NT2/D1 (cell line): ENCODE measurements around the gene CCDC152.

Experiments
- DNase-seq: peaks from one replicate; pipeline ENCODE4 v3.0.0-alpha.2; 2011; ENCODE audit warnings: low read depth, low spot score
- H3K27me3 ChIP-seq: 2 replicates; pipeline ENCODE4 v1.6.0; 2011; ENCODE audit warnings: mild to moderate bottlenecking; ENCODE audit not compliant: insufficient read length, insufficient read depth
- H3K36me3 ChIP-seq: 2 replicates; pipeline ENCODE4 v1.6.1; 2011; ENCODE audit warnings: mild to moderate bottlenecking, low read length, mixed read lengths; ENCODE audit not compliant: insufficient read depth, insufficient read length
- H3K4me1 ChIP-seq: 2 replicates; pipeline ENCODE4 v1.5.1; 2011; ENCODE audit not compliant: insufficient read depth, insufficient read length
- H3K4me3 ChIP-seq: 2 replicates; pipeline ENCODE4 v1.5.1; 2011; ENCODE audit warnings: low read depth; ENCODE audit not compliant: insufficient read length
- H3K9ac ChIP-seq: 2 replicates; pipeline ENCODE4 v1.6.0; 2011; ENCODE audit warnings: low read depth; ENCODE audit not compliant: insufficient read length
- H3K9me3 ChIP-seq: 2 replicates; pipeline ENCODE4 v1.5.1; 2011; ENCODE audit warnings: mild to moderate bottlenecking, low read length; ENCODE audit not compliant: insufficient read depth
- SUZ12 ChIP-seq: IDR thresholded peaks from 2 replicates; pipeline ENCODE4 v1.6.1; 2011; ENCODE audit not compliant: insufficient read length, insufficient read depth; ENCODE audit errors: extremely low read depth
- YY1 ChIP-seq: IDR thresholded peaks from 2 replicates; pipeline ENCODE4 v1.6.1; 2011; ENCODE audit not compliant: insufficient read length, insufficient read depth
- ZNF274 ChIP-seq: IDR thresholded peaks from 2 replicates; pipeline ENCODE4 v1.6.1; 2011; ENCODE audit warnings: mild to moderate bottlenecking, low read depth, low read length

Gene CCDC152

DNA sequence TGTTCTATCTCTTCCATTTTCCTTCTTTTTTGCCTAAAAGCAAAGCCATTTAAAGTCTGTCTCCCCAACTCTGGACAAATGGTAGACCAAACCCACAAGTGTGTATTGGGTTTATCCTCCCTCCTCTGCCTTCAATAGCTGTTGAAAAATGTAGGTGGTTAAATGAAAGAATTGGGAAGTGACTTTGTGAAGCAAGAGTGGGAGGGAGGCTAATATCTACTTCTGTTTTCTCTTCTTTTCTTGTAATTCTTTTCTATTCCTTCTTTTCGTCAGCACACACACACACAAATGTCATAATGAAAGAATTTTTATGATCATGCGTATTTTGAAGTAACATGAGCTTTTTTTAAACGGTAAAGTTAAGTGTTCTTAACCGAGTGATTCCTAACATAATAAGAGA, 3.8 kb downstream of the CCDC152 start:
- Histone ChIP-seq H3K4me3 (no peak overlapping the region), H3K9ac (no peak overlapping the region), H3K9me3 (no peaks in the 10 kb centered on the region), H3K36me3 (no peaks in the 10 kb centered on the region), H3K4me1 (no peaks in the 10 kb centered on the region), H3K27me3 (no peaks in the 10 kb centered on the region)
- TF ChIP-seq SUZ12 (no peak), YY1 (no peak), ZNF274 (no peak)
- no peak for DNase-seq

DNA sequence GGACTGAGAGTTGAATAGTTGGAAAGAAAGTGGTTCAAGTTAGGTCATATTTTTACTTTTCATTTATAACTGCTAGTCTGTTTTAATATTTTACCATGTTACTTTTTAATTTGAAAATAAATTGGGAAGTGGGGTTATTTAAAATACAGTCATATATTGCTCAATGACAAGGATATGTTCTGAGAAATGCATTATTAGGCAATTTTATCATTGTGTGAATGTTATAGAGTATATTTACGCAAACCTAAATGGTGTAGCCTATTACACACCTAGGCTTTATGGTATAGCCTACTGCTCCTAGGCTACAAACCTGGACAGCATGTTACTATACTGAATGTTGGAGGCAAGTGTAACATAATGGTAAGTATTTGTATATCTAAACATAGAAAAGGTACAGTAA, 5.2 kb downstream of the CCDC152 start:
- no peak for DNase-seq
- Histone ChIP-seq H3K9ac (no peak overlapping the region), H3K27me3 (no peaks in the 10 kb centered on the region), H3K4me1 (no peaks in the 10 kb centered on the region), H3K4me3 (no peak overlapping the region), H3K36me3 (no peaks in the 10 kb centered on the region), H3K9me3 (no peaks in the 10 kb centered on the region)
- no peak for TF ChIP-seq SUZ12
- TF ChIP-seq ZNF274, result no peak
- TF ChIP-seq YY1, result no peak

DNA sequence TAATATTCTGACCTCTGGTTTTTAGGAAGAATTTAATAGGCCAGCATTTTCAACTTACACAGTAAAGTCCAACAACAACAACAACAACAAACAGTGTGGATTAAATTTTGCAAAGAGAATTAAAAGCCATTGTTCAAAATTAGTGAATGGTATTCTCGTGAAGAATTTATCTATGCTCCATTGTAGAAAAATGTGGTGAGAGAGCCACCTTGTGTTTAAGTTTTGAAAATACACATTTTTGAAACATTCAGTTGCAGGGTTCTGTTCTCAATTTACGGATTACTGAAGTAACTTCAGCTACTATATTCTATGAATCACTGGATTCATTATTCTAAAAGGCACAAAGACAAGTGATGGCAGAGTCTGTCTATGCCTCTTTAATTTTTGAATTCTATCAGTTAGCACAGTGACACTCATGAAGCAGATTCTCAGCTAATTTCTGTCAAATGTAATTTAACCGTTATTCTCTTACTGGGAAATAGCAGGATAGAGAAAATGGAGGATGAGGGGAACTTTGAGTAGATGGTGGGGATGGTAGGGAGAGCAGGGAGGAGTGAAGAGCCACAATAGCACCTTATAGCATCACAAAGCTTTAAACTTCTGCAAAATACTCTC, 11.0 kb downstream of the CCDC152 start:
- Histone ChIP-seq H3K9me3 (no peaks in the 10 kb centered on the region), H3K36me3 (no peaks in the 10 kb centered on the region), H3K4me3 (no peak overlapping the region), H3K9ac (no peak overlapping the region), H3K4me1 (no peaks in the 10 kb centered on the region), H3K27me3 (no peaks in the 10 kb centered on the region)
- no peak for DNase-seq
- no peak for TF ChIP-seq YY1
- TF ChIP-seq ZNF274, result no peak

DNA sequence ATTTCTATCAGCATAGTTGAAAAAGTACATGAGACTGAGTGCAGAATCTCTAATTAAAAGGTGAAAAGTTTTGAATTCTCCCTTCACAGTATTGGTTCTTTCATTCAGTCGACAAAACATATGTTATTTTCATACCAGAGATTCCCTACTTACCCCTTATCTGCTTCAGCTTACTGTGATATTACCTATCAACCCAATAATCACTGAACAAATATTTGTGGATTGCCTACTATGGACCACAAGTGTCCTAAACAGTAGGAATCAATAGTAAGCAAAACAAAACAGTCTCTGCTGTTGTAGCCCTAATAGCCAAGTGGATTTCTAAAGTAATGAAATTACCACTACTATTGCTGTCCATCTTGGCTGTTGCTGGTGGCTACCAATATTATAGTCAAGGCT, 11.5 kb downstream of the CCDC152 start:
- H3K4me1 ChIP-seq, result no peaks in the 10 kb centered on the region
- TF ChIP-seq YY1 (no peak), ZNF274 (no peak), SUZ12 (no peak)
- DNase-seq, result no peak
- no peak overlapping the region for H3K9ac ChIP-seq
- no peaks in the 10 kb centered on the region for H3K9me3 ChIP-seq
- no peaks in the 10 kb centered on the region for H3K36me3 ChIP-seq
- H3K27me3 ChIP-seq, result no peaks in the 10 kb centered on the region
- H3K4me3 ChIP-seq, result no peak overlapping the region

DNA sequence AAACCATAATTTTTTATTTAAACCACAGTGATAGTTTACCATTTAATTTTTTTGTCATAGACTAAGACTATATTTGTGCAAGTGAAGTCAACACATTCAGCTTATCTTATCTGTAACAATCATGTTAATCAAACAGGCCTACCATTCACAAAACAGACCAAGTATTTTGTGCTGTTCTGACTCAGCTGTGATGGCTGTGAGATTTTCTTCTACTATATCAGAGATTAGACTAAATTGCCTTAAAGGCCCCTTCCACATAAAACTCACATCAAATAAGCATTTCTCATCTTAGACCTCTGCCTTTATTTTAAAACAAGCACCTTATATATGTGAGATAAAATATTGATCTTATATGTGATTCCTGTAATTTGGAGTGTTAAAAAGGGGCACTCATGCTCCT, 13.4 kb downstream of the CCDC152 start:
- no peak overlapping the region for H3K9ac ChIP-seq
- TF ChIP-seq YY1, result no peak
- no peak for TF ChIP-seq SUZ12
- no peak for TF ChIP-seq ZNF274
- H3K4me1 ChIP-seq, result no peaks in the 10 kb centered on the region
- H3K9me3 ChIP-seq, result no peaks in the 10 kb centered on the region
- H3K27me3 ChIP-seq, result no peaks in the 10 kb centered on the region
- no peak for DNase-seq
- no peak overlapping the region for H3K4me3 ChIP-seq
- H3K36me3 ChIP-seq, result no peaks in the 10 kb centered on the region

DNA sequence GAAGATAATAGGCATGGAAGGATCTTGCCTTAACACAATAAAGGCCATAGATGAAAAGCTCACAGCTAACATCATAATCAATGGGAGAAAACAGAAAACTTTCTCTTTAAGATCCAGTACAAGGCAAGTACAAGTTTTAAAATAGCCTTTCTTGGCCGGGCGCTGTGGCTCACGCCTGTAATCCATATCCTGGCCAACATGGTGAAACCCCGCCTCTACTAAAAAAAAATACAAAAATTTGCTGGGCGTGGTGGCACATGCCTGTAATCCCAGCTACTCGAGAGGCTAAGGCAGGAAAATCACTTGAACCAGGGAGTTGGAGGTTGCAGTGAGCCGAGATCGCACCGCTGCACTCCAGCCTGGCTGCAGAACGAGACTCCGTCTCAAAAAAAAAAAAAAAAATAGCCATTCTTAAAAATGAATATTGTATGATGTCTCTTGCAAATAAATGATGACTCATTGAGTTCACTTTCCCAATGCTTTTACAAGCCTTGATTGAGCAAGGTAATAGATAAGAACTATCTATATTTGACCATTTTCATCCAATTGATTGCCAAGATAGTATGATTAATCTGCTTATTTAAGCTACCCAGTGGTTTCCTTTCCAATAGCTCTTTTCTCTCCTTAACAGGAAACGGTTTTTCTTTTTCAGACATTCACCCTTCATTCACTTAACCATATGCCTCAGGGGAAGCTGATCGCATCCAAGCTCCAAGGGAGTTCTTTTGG, 15.8 kb downstream of the CCDC152 start:
- no peak for DNase-seq
- no peak overlapping the region for H3K4me3 ChIP-seq
- TF ChIP-seq SUZ12 (no peak), ZNF274 (no peak), YY1 (no peak)
- no peaks in the 10 kb centered on the region for H3K4me1 ChIP-seq
- no peaks in the 10 kb centered on the region for H3K27me3 ChIP-seq
- H3K9me3 ChIP-seq, result no peaks in the 10 kb centered on the region
- H3K9ac ChIP-seq, result no peak overlapping the region
- no peaks in the 10 kb centered on the region for H3K36me3 ChIP-seq

DNA sequence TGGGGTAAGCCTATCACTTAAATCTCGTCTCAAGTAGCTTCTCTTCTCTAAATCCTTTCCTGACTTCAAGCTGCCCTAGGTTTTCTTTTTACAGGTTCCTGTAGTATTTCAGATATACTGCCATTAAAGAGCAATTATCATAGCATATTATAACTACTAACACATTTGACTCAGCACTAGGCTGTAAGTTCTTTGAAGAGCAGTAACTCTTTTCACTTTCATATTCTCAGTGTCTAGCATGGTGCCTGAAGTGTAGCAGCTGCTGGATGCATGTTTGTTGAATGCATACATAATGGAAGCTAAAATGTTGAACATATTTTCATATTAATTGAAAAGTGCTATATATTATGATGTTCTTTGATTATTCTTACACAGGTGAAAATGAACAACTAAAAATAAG, 22.5 kb downstream of the CCDC152 start:
- TF ChIP-seq ZNF274 (no peak), SUZ12 (no peak), YY1 (no peak)
- no peaks in the 10 kb centered on the region for H3K27me3 ChIP-seq
- no peaks in the 10 kb centered on the region for H3K4me1 ChIP-seq
- no peaks in the 10 kb centered on the region for H3K36me3 ChIP-seq
- DNase-seq, result no peak
- H3K9me3 ChIP-seq, result no peaks in the 10 kb centered on the region
- H3K4me3 ChIP-seq, result no peak overlapping the region
- no peak overlapping the region for H3K9ac ChIP-seq
